SU-DHL-6 (cell line): ENCODE data around the gene FBN2.

Experiments used
- H2AFZ ChIP-seq: fragments of 200-600 bp; sonication (generic); 2 replicates; pipeline ENCODE4 v1.6.1; 2014; ENCODE audit warnings: low read depth, mild to moderate bottlenecking, moderate library complexity, mixed read lengths, antibody characterized with exemption, low read length; ENCODE audit not compliant: severe bottlenecking
- H3F3A ChIP-seq: fragments of 200-600 bp; shearing (Covaris generic); 2 replicates; pipeline ENCODE4 v1.6.0; 2016; ENCODE audit warnings: antibody characterized with exemption, mild to moderate bottlenecking; ENCODE audit not compliant: insufficient read depth
- H3K27ac ChIP-seq: fragments of 200-600 bp; sonication (generic); 2 replicates; pipeline ENCODE4 v1.5.1; 2016; ENCODE audit warnings: low read depth, mild to moderate bottlenecking, low read length, moderate library complexity, mixed read lengths
- H3K27me3 ChIP-seq: fragments of 200-600 bp; sonication (generic), shearing (Covaris generic); 2 replicates; pipeline ENCODE4 v1.6.0; 2014; ENCODE audit warnings: mild to moderate bottlenecking, low read length
- H3K36me3 ChIP-seq: fragments of 200-600 bp; sonication (generic); 2 replicates; pipeline ENCODE4 v1.6.1; 2014; ENCODE audit warnings: mild to moderate bottlenecking, low read length, mixed read lengths
- H3K4me2 ChIP-seq: fragments of 300-600, 200-600 bp; shearing (Covaris generic), sonication (generic); 2 replicates; pipeline ENCODE4 v1.6.0; 2014; ENCODE audit warnings: low read length, low read depth, mild to moderate bottlenecking; ENCODE audit not compliant: poor library complexity, severe bottlenecking
- H3K4me3 ChIP-seq: fragments of 200-600 bp; sonication (generic); 2 replicates; pipeline ENCODE4 v1.5.1; 2014; ENCODE audit warnings: antibody characterized with exemption, low read length, mild to moderate bottlenecking, mixed read lengths; ENCODE audit not compliant: insufficient read depth, poor library complexity, severe bottlenecking
- H3K79me2 ChIP-seq: fragments of 200-600 bp; sonication (generic); 2 replicates; pipeline ENCODE4 v1.6.1; 2014; ENCODE audit warnings: mild to moderate bottlenecking, low read length, moderate library complexity; ENCODE audit not compliant: insufficient read depth
- H3K9ac ChIP-seq: fragments of 200-600 bp; sonication (generic); 2 replicates; pipeline ENCODE4 v1.7.0; 2014; ENCODE audit warnings: mild to moderate bottlenecking, low read length
- H3K9me2 ChIP-seq: fragments of 200-600 bp; sonication (generic); replicated peaks from 2 replicates; pipeline ENCODE4 v1.6.1; 2014; ENCODE audit warnings: low read length; ENCODE audit not compliant: insufficient read depth
- H3K9me3 ChIP-seq: fragments of 200-600 bp; sonication (generic); 2 replicates; pipeline ENCODE4 v1.6.1; 2014; ENCODE audit warnings: low read length, mixed read lengths; ENCODE audit not compliant: insufficient read depth
- H4K20me1 ChIP-seq: fragments of 200-600 bp; sonication (generic); 2 replicates; pipeline ENCODE4 v1.6.1; 2014; ENCODE audit warnings: low read depth, mild to moderate bottlenecking, antibody characterized with exemption, low read length, moderate library complexity, mixed read lengths
- CTCF ChIP-seq: fragments of 200-600 bp; sonication (generic); IDR thresholded peaks from one replicate; pipeline ENCODE4 v1.5.1; 2017; ENCODE audit warnings: antibody characterized with exemption, mild to moderate bottlenecking, low read length, moderate library complexity; ENCODE audit not compliant: insufficient read depth, poor library complexity, severe bottlenecking
- EZH2phosphoT487 ChIP-seq: fragments of 200-600 bp; sonication (generic), shearing (Covaris generic); conservative IDR thresholded peaks from 2 replicates; pipeline ENCODE4 v1.6.1; 2018; ENCODE audit warnings: mild to moderate bottlenecking, antibody characterized with exemption, low read length, moderate library complexity, mixed read lengths

The FBN2 gene

GRCh38 chr5:128338649-128339048, 199.4 kb downstream of the FBN2 start:
- no peaks in the 10 kb centered on the region for H3K27me3 ChIP-seq
- no peaks in the 10 kb centered on the region for H4K20me1 ChIP-seq
- TF ChIP-seq CTCF, result no peak
- TF ChIP-seq EZH2phosphoT487, result no peak
- no peak overlapping the region for H3K4me2 ChIP-seq
- H2AFZ ChIP-seq, result no peak overlapping the region
- H3K9ac ChIP-seq, result no peak overlapping the region
- H3K79me2 ChIP-seq, result no peaks in the 10 kb centered on the region
- no peak overlapping the region for H3K4me3 ChIP-seq
- no peak overlapping the region for H3K27ac ChIP-seq
- no peaks in the 10 kb centered on the region for H3K9me3 ChIP-seq
- H3K9me2 ChIP-seq, result no peaks in the 10 kb centered on the region
- no peaks in the 10 kb centered on the region for H3K36me3 ChIP-seq
- H3F3A ChIP-seq, result no peaks in the 10 kb centered on the region

- no peak overlapping the region for H3K4me3 ChIP-seq
These were observed 202.7 kb downstream of the FBN2 start for GRCh38 chr5:128335339-128335738.

GRCh38 chr5:128334010-128334716, 203.9 kb downstream of the FBN2 start:
- Histone ChIP-seq H3K36me3 (no peaks in the 10 kb centered on the region), H3F3A (no peaks in the 10 kb centered on the region), H3K27me3 (no peaks in the 10 kb centered on the region), H3K27ac (no peak overlapping the region), H3K79me2 (no peaks in the 10 kb centered on the region), H3K9me3 (no peaks in the 10 kb centered on the region), H3K4me2 (no peak overlapping the region), H3K9me2 (no peaks in the 10 kb centered on the region), H3K9ac (no peak overlapping the region), H4K20me1 (no peaks in the 10 kb centered on the region), H2AFZ (no peak overlapping the region), H3K4me3 (no peak overlapping the region)
- TF ChIP-seq CTCF, result no peak
- TF ChIP-seq EZH2phosphoT487, result no peak

More at GRCh38 chr5:128335339-128335738, 202.7 kb downstream of the FBN2 start:
- H3K9ac ChIP-seq, result no peak overlapping the region
- no peak for TF ChIP-seq EZH2phosphoT487
- TF ChIP-seq CTCF, result no peak
- H3K27ac ChIP-seq, result no peak overlapping the region
- no peaks in the 10 kb centered on the region for H3K79me2 ChIP-seq
- no peaks in the 10 kb centered on the region for H3K27me3 ChIP-seq
- no peaks in the 10 kb centered on the region for H3F3A ChIP-seq
- no peak overlapping the region for H3K4me2 ChIP-seq
- no peak overlapping the region for H2AFZ ChIP-seq
- H4K20me1 ChIP-seq, result no peaks in the 10 kb centered on the region
- H3K36me3 ChIP-seq, result no peaks in the 10 kb centered on the region
- H3K9me3 ChIP-seq, result no peaks in the 10 kb centered on the region
- no peaks in the 10 kb centered on the region for H3K9me2 ChIP-seq
